ENCODE results near the gene ZFP64. TPM values are rescaled to one million over a fixed set of nuclear protein-coding genes. Genes with fewer than 3 reads are reported as not detected.

Gene ZFP64
- total and polyA plus RNA-seq, 2 donors (not counting 3 experiments of a cell fraction or from before 2014, with no cell fraction given): 31.7 to 35.4 TPM

- POLR2A ChIA-PET: no interaction called here
Observed at GRCh38 chr20:52166150-52166549, 25.4 kb downstream of the ZFP64 start.

More at GRCh38 chr20:52166150-52166549, 25.4 kb downstream of the ZFP64 start:
- no TSS peak for BruUV-seq (replicated peaks)
- no peaks in the 10 kb centered on the region for H3K27me3 ChIP-seq (ENCODE audit: control insufficient read depth in 2 of 2, insufficient read depth in 2 of 2, low read length in 2 of 2)
- H2AFZ ChIP-seq (ENCODE audit: low read depth, low read length): no peak overlapping the region
- H3K4me1 ChIP-seq (ENCODE audit: control insufficient read depth, extremely low read depth, insufficient read depth, low read length): no peaks in the 10 kb centered on the region
- no peaks in the 10 kb centered on the region for H4K20me1 ChIP-seq (replicated peaks; ENCODE audit: control insufficient read depth, extremely low read depth, insufficient read depth, low read length)
- no peak overlapping the region for H3K9ac ChIP-seq (replicated peaks; ENCODE audit: extremely low read depth, insufficient read depth, low read length)
- no peak overlapping the region for H3K4me2 ChIP-seq (ENCODE audit: insufficient read depth, low read length)
- no peaks in the 10 kb centered on the region for H3K9me1 ChIP-seq (replicated peaks; ENCODE audit: control insufficient read depth, extremely low read depth, insufficient read depth, low read length)
- CTCF ChIA-PET: interaction anchor here (1.1 kb wide), 1 partner anchor 16 kb away, joined by 4 read pairs; no protein-coding TSS in a partner anchor
- no peaks in the 10 kb centered on the region for H3K9me3 ChIP-seq (replicated peaks; ENCODE audit: control insufficient read depth, insufficient read depth, low read length)
- TF ChIP-seq POLR2A (IDR thresholded peaks at IDR 0.05; ENCODE audit: low read depth, low read length): no peak
- TF ChIP-seq GATA2 (IDR thresholded peaks at IDR 0.05; ENCODE audit: insufficient read depth, insufficient read length, low read depth, low read length): no peak
- TF ChIP-seq EZH2 (IDR thresholded peaks at IDR 0.05; ENCODE audit: borderline replicate concordance, low read depth, low read length, severe bottlenecking): no peak
- no peak for TF ChIP-seq POLR2AphosphoS5 (IDR thresholded peaks at IDR 0.05; ENCODE audit: insufficient read depth, low read depth, low read length)
- TF ChIP-seq FOS (IDR thresholded peaks at IDR 0.05; ENCODE audit: borderline replicate concordance, insufficient read depth, low read length): no peak
- TF ChIP-seq MYC (IDR thresholded peaks at IDR 0.05; ENCODE audit: low read depth, low read length): no peak
- no peak for TF ChIP-seq MAX (IDR thresholded peaks at IDR 0.05; ENCODE audit: insufficient read depth, insufficient read length)
- TF ChIP-seq, protein P1, sequence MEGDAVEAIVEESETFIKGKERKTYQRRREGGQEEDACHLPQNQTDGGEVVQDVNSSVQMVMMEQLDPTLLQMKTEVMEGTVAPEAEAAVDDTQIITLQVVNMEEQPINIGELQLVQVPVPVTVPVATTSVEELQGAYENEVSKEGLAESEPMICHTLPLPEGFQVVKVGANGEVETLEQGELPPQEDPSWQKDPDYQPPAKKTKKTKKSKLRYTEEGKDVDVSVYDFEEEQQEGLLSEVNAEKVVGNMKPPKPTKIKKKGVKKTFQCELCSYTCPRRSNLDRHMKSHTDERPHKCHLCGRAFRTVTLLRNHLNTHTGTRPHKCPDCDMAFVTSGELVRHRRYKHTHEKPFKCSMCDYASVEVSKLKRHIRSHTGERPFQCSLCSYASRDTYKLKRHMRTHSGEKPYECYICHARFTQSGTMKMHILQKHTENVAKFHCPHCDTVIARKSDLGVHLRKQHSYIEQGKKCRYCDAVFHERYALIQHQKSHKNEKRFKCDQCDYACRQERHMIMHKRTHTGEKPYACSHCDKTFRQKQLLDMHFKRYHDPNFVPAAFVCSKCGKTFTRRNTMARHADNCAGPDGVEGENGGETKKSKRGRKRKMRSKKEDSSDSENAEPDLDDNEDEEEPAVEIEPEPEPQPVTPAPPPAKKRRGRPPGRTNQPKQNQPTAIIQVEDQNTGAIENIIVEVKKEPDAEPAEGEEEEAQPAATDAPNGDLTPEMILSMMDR (IDR thresholded peaks at IDR 0.05; ENCODE audit: extremely low read depth in 1 of 2, insufficient read depth in 1 of 2, low read depth in 1 of 2, low read length in 2 of 2): no peak
- no peak for TF ChIP-seq JUN (IDR thresholded peaks at IDR 0.05; ENCODE audit: borderline replicate concordance, insufficient read depth, insufficient read length, low read depth)
- no peak overlapping the region for H3K4me3 ChIP-seq (replicated peaks in 1 of 3; ENCODE audit: insufficient read depth in 1 of 3, low read depth in 1 of 3, low read length in 3 of 3)
- no peak overlapping the region for H3K27ac ChIP-seq (ENCODE audit: insufficient read depth, low read depth, low read length)
- intact Hi-C loops (cut with micrococcal nuclease): no loop called here
- no peaks in the 10 kb centered on the region for H3K79me2 ChIP-seq (ENCODE audit: control insufficient read depth, insufficient read depth, low read length)
- no peak for DNase-seq (ENCODE audit: low read depth, low spot score)
- dilution Hi-C loops (cut with MboI; ENCODE audit: extremely low pct_ligation_motif_present, low sequenced_read_pairs): no loop called here
- FAIRE-seq: no peak
- H3K36me3 ChIP-seq (ENCODE audit: control insufficient read depth in 2 of 2, extremely low read depth in 1 of 2, insufficient read depth in 2 of 2, low read length in 2 of 2): peaks cover 2% of the 10 kb centered on the region in 2 experiments
